ENCODE results near the gene PPP2R1B.

GRCh38 chr11:111778047-111778558 is 11.9 kb upstream of the PPP2R1B start:
- TF ChIP-seq CTCF (IDR thresholded peaks at IDR 0.05; ENCODE audit: borderline replicate concordance, extremely low read depth, low read length, poor library complexity, severe bottlenecking) (no peak), EZH2 (IDR thresholded peaks at IDR 0.05; ENCODE audit: borderline replicate concordance, low read depth, low read length, severe bottlenecking) (no peak)

Measured in DND-41 (cell line).